IPS DF 19.7 (cell line): ENCODE measurements around the gene NPDC1.
"Not testable (repeated sequence)": the region's sequence is repeated elsewhere in the genome, so short reads cannot be mapped to it uniquely, and the experiment has no call there.

Experiments used
- DNase-seq: peaks from one replicate; pipeline ENCODE4 v3.0.0-alpha.2; 2013; ENCODE audit warnings: low read depth, low spot score

NPDC1 gene

DNA sequence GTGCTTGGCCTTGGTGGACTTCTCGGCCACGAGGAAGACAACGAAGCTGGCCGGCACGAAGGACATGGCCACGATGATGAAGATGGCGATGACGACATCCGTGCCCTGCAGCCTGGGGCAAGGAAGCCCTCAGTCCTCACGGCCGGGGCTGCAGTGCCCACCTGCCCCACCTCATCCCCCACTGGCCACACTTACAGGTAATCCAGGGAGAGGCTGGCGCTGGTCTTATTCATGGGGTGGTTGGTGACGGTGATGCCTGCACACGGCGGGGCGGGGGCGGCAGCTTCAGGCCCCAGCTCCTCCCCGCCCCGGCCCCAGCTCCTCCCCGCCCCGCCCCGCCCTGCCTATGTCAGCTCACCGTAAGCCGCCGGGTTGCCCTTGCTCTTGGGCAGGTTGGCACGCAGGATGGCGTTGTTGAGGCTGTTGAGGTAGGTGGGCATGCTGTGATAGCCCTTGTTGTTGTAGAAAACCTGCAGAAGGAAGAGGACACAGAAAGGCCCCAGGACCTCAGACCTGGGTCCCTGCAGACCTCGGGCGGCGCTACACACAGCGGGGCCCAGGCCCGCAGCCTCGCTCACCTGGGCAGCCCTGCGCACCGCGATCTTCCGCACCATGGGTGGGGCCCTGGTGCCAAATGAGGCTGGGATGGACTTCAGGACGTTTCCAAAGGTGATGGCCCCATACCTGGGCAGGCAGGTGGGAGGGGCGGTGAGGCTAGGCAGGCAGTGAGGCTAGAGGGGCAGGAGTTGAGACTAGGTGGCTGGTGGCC is 33.9 kb downstream of the NPDC1 start:
- DNase-seq = no peak

- DNase-seq = no peak
Measured at GRCh38 chr9:137011156-137011555, 34.8 kb downstream of the NPDC1 start.

DNA sequence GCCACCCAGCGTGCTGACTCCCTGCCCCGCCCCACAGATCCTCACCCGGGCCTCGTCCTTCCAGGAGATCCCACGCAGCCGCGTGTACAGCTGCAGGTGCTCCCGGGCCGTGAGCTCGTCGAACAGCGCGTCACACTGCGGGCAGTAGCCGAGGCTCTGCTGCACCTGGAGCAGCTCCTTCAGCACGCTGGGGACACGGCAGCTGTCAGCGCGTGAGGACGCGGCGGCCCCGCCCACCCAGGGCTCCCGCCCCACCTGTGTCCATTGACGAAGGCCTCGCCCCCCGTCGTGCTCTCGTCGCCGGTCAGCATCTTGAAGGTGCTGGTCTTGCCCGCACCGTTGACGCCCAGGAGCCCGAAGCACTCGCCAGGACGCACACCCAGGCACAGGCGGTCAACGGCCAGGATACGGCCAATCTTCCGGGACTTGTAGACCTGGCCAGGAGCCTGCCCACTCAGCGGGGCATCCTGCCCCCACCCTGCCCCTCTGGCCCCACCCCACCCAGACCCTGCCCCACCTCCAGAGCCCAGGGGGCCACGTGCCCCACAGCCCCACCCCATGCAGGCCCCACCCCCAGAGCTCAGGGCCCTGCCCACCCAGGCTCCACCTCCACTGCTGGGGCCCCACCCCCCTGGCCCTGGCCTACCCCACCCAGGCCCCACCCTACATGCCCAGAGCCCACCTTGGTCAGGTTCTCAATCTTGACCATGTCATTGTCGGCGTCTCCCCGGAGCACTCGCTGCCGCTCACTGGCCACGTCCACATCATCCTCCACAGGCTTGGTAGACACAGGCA is 35.8 kb downstream of the NPDC1 start:
- DNase-seq = no peak

DNA sequence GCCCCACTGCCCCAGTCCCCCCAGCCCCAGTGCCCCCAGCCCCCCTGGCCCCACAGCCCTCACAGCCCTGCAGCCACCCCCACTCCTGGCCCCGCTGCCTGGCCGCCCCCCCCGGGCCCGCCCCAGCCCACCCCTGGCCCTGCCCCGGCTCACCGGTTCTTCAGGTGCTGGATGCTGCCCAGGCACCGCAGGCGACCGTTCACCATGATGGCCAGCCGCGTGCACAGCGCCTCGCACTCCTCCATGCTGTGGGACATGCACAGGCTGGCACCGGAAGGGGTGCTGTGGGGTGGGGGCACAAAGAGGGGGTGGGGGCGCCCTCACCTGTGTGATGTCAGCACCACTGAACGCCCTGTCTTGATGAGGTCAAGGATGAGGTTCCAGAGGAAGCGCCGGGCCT is 36.8 kb downstream of the NPDC1 start:
- no peak for DNase-seq

- no peak for DNase-seq
Measured at GRCh38 chr9:137008312-137008711, 37.7 kb downstream of the NPDC1 start.

DNA sequence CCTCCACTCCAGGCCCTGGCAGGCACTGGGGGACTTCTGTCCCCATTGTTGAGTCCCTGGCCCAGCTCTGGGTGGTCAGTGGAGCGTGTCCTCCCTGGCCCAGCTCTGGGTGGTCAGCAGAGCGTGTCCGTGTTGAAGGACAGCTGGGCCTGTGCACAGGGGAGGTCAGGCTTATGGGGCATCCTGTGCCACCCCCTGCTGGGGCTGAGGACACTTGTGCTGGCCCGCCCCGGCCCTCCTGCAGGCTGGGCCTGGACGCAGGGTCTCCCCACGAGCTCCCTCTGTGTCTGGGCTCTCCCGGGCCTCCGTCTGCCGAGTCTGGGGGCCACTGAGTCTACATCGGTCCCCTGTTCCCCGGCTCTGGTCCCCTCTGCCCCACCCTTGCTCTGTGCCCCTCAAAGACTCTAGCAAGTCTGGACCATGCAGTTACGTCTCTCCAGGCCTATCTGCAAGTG is 38.1 kb downstream of the NPDC1 start:
- DNase-seq = no peak

GRCh38 chr9:137007108-137007815 is 38.7 kb downstream of the NPDC1 start:
- DNase-seq = no peak

- no peak for DNase-seq
Measured at GRCh38 chr9:137006116-137007003, 39.6 kb downstream of the NPDC1 start.

DNA sequence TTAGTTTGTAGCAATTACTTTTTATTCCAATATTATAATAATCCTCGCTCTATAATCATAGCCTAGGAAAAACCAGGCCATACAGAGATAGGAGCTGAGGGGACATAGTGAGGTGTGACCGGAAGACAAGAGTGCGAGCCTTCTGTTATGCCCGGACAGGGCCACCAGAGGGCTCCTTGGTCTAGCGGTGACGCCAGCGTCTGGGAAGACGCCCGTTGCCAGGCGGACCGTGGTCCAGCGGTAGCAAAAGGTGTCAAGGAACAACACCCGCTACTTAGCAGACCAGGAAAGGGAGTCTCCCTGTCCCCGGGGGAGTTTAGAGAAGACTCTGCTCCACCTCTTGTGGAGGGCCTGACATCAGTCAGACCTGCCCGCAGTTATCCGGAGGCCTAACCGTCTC is 41.7 kb downstream of the NPDC1 start:
- DNase-seq = not testable (repeated sequence)

- DNase-seq = no peak
Measured at GRCh38 chr9:137002646-137003041, 43.3 kb downstream of the NPDC1 start.

- no peak for DNase-seq
Measured at GRCh38 chr9:137001857-137002645, 43.9 kb downstream of the NPDC1 start.

GRCh38 chr9:137000177-137000930 is 45.6 kb downstream of the NPDC1 start:
- DNase-seq = no peak

DNA sequence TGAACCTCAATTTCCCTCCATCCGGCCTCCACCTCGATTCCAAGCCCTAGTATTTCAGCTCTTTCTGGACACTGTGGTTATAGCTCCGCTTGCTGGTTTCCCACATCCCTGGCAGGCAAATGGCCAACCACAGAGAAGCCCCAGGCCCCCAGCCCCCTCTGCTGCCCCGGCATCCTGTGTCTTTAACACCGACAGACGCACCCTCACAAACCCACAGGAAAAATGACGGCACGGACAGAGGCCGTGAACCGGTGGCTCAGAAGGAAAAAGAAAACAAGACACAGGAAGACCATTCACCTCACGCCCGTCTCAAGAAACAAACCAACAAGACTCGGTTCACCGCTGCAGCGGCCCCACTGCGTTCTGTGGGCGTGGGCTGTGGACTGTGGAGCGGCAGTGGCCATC is 48.1 kb downstream of the NPDC1 start:
- no peak for DNase-seq

DNA sequence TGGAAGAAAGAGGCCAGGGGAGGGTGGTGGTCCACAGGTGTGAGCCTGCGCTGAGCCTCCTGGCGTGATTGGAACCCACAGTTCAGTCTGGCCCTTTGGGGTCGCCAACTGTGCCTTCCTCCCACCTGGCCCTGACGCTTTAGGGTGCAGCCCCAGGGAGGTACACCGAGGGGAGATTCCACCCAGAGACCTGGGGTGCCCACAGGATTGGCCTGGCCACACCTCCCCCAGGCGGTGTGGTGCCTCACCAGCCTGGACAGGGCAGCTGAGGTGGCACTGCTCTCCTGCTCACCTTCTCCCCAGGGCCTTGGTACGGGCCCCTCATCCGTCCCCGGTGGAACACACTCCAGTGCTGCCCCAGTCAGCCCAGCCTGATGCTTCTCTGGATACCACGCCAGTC is 48.6 kb downstream of the NPDC1 start:
- DNase-seq = no peak

- no peak for DNase-seq
Measured at GRCh38 chr9:136996361-136997292, 49.4 kb downstream of the NPDC1 start, which contains the start of gene CLIC3. Gene CLIC3 (minus strand): TSS chr9:136996568. CDS start chr9:136996543, 25 bp downstream.

GRCh38 chr9:136995772-136996311 is 50.1 kb downstream of the NPDC1 start:
- no peak for DNase-seq

- no peak for DNase-seq
Measured at GRCh38 chr9:136995362-136995761, 50.6 kb downstream of the NPDC1 start.

GRCh38 chr9:136994888-136995230 is 51.1 kb downstream of the NPDC1 start:
- no peak for DNase-seq
